ENCODE data around the gene ABCA4.

- TF ChIP-seq CTCF (IDR thresholded peaks at IDR 0.05; ENCODE audit: low read length) (no peak), EZH2 (optimal IDR thresholded peaks at IDR 0.05; ENCODE audit: low read depth, low read length) (no peak), EZH2phosphoT487 (IDR thresholded peaks at IDR 0.05; ENCODE audit: low read length) (no peak)
These were observed 36.9 kb downstream of the ABCA4 start for GRCh38 chr1:94084085-94084484.
